Activated T-cell treated with anti-CD3 and anti-CD28 coated beads, Interleukin-2, amount 50 U/mL, for 72 hours (primary cell): ENCODE measurements around the gene LYPD6B. TPM values are rescaled to one million over a fixed set of nuclear protein-coding genes. Genes with fewer than 3 reads are reported as not detected.

Experiments used
- ATAC-seq, 2 donors: fragments of 150-1000 bp; cut with Tn5 transposase; replicated peaks in 1 of 2; 2 replicates each; pipeline ENCODE4 v1.10.0; 2021; ENCODE audit warnings: moderate library complexity in 2 of 2, mild to moderate bottlenecking in 1 of 2
- DNase-seq, 2 donors: peaks; one replicate each; pipeline ENCODE4 v3.0.0; 2021 to 2022; ENCODE audit warnings: mixed read lengths in 1 of 2
- H3K27ac Mint-ChIP-seq: one replicate; pipeline ENCODE4 v1.8.0; 2022; ENCODE audit warnings: mild to moderate bottlenecking, moderate library complexity, mixed read lengths
- H3K27me3 Mint-ChIP-seq: one replicate; pipeline ENCODE4 v1.8.0; 2022; ENCODE audit warnings: low read depth, mixed read lengths
- H3K36me3 Mint-ChIP-seq, 2 donors: one replicate each; pipeline ENCODE4 v1.8.0; 2022; ENCODE audit warnings: mixed read lengths in 2 of 2, mild to moderate bottlenecking in 1 of 2; ENCODE audit not compliant: insufficient read depth in 2 of 2
- H3K4me1 Mint-ChIP-seq: one replicate; pipeline ENCODE4 v1.8.0; 2022; ENCODE audit warnings: low read depth, mixed read lengths
- H3K4me3 Mint-ChIP-seq, 2 donors: one replicate each; pipeline ENCODE4 v1.8.0; 2022; ENCODE audit warnings: mild to moderate bottlenecking in 2 of 2, mixed read lengths in 2 of 2, moderate library complexity in 2 of 2
- H3K9me3 Mint-ChIP-seq, 2 donors: one replicate each; pipeline ENCODE4 v1.8.0; 2022; ENCODE audit warnings: mixed read lengths in 2 of 2
- total RNA-seq, 2 donors: library from RNA; stranded (reverse); gene quantifications; one replicate each; pipeline ENCODE4 v1.2.3, GENCODE V29; 2022

LYPD6B gene
- total RNA-seq, 2 donors from 2014 or later, result not detected

GRCh38 chr2:149099298-149099697, 60.8 kb downstream of the LYPD6B start:
- no peak for ATAC-seq
- Mint-ChIP-seq H3K4me3 (no peak overlapping the region), H3K9me3 (no peaks in the 10 kb centered on the region), H3K27ac (no peak overlapping the region), H3K36me3 (no peaks in the 10 kb centered on the region), H3K27me3 (peaks cover 11% of the 10 kb centered on the region), H3K4me1 (no peaks in the 10 kb centered on the region)
- DNase-seq, result no peak

GRCh38 chr2:149100739-149101699, 62.5 kb downstream of the LYPD6B start:
- Mint-ChIP-seq H3K9me3 (no peaks in the 10 kb centered on the region), H3K27ac (no peak overlapping the region), H3K4me1 (no peaks in the 10 kb centered on the region), H3K27me3 (peaks cover 2% of the 10 kb centered on the region), H3K4me3 (no peak overlapping the region), H3K36me3 (peaks cover 0 to 2% of the 10 kb centered on the region in 2 donors)
- ATAC-seq (no peak), DNase-seq (no peak)

- Mint-ChIP-seq H3K27ac (no peak overlapping the region), H3K4me1 (no peaks in the 10 kb centered on the region), H3K4me3 (no peak overlapping the region), H3K9me3 (peaks cover 0 to 2% of the 10 kb centered on the region in 2 donors), H3K36me3 (peaks cover 0 to 4% of the 10 kb centered on the region in 2 donors), H3K27me3 (no peaks in the 10 kb centered on the region)
- ATAC-seq (no peak), DNase-seq (no peak)
Measured at GRCh38 chr2:149101818-149102217, 63.3 kb downstream of the LYPD6B start.

- no peak for ATAC-seq
- Mint-ChIP-seq H3K9me3 (peaks cover 2% of the 10 kb centered on the region in 2 donors), H3K36me3 (peaks cover 0 to 7% of the 10 kb centered on the region in 2 donors), H3K27me3 (peaks cover 1% of the 10 kb centered on the region), H3K4me1 (no peaks in the 10 kb centered on the region), H3K27ac (no peak overlapping the region), H3K4me3 (no peak overlapping the region)
- DNase-seq, result no peak
Measured at GRCh38 chr2:149103081-149103620, 64.7 kb downstream of the LYPD6B start.

- H3K4me1 Mint-ChIP-seq, result no peaks in the 10 kb centered on the region
- peaks cover 2 to 4% of the 10 kb centered on the region in 2 donors for H3K9me3 Mint-ChIP-seq
- H3K4me3 Mint-ChIP-seq, result no peak overlapping the region
- no peak overlapping the region for H3K27ac Mint-ChIP-seq
- DNase-seq (no peak), ATAC-seq (no peak)
- H3K36me3 Mint-ChIP-seq, result peaks cover 0 to 7% of the 10 kb centered on the region in 2 donors
- H3K27me3 Mint-ChIP-seq, result peaks cover 8% of the 10 kb centered on the region
Measured at GRCh38 chr2:149104221-149104620, 65.7 kb downstream of the LYPD6B start.

- Mint-ChIP-seq H3K9me3 (peaks cover 2 to 3% of the 10 kb centered on the region in 2 donors), H3K4me3 (no peak overlapping the region), H3K27me3 (peaks cover 8% of the 10 kb centered on the region), H3K27ac (no peak overlapping the region), H3K4me1 (no peaks in the 10 kb centered on the region), H3K36me3 (peaks cover 0 to 3% of the 10 kb centered on the region in 2 donors)
- ATAC-seq, result no peak
- DNase-seq, result no peak
Measured at GRCh38 chr2:149112068-149112467, 73.6 kb downstream of the LYPD6B start.

GRCh38 chr2:149112713-149113112, 74.2 kb downstream of the LYPD6B start:
- Mint-ChIP-seq H3K27me3 (peaks cover 8% of the 10 kb centered on the region), H3K4me1 (no peaks in the 10 kb centered on the region), H3K36me3 (peaks cover 0 to 3% of the 10 kb centered on the region in 2 donors), H3K4me3 (no peak overlapping the region), H3K27ac (no peak overlapping the region), H3K9me3 (peaks cover 2 to 3% of the 10 kb centered on the region in 2 donors)
- ATAC-seq (no peak), DNase-seq (no peak)

- Mint-ChIP-seq H3K9me3 (peaks cover 0 to 2% of the 10 kb centered on the region in 2 donors), H3K27ac (no peak overlapping the region), H3K36me3 (no peaks in the 10 kb centered on the region), H3K4me1 (no peaks in the 10 kb centered on the region), H3K4me3 (no peak overlapping the region), H3K27me3 (no peaks in the 10 kb centered on the region)
- ATAC-seq, result no peak
- no peak for DNase-seq
Measured at GRCh38 chr2:149115781-149116180, 77.3 kb downstream of the LYPD6B start.

GRCh38 chr2:149119368-149119767, 80.9 kb downstream of the LYPD6B start:
- no peaks in the 10 kb centered on the region for H3K36me3 Mint-ChIP-seq
- no peaks in the 10 kb centered on the region for H3K4me1 Mint-ChIP-seq
- ATAC-seq, result no peak
- peaks cover 0 to 2% of the 10 kb centered on the region in 2 donors for H3K9me3 Mint-ChIP-seq
- no peak overlapping the region for H3K4me3 Mint-ChIP-seq
- no peak for DNase-seq
- no peaks in the 10 kb centered on the region for H3K27me3 Mint-ChIP-seq
- H3K27ac Mint-ChIP-seq, result no peak overlapping the region

GRCh38 chr2:149122516-149122915, 84.0 kb downstream of the LYPD6B start:
- no peak for ATAC-seq
- H3K4me1 Mint-ChIP-seq, result no peaks in the 10 kb centered on the region

GRCh38 chr2:149125031-149125725, 86.7 kb downstream of the LYPD6B start:
- H3K36me3 Mint-ChIP-seq, result no peaks in the 10 kb centered on the region
- peaks cover 14% of the 10 kb centered on the region for H3K27me3 Mint-ChIP-seq
- DNase-seq, result no peak
- no peaks in the 10 kb centered on the region for H3K4me1 Mint-ChIP-seq
- no peak overlapping the region for H3K4me3 Mint-ChIP-seq
- ATAC-seq, result no peak
- no peaks in the 10 kb centered on the region for H3K9me3 Mint-ChIP-seq
- no peak overlapping the region for H3K27ac Mint-ChIP-seq

More at GRCh38 chr2:149122516-149122915, 84.0 kb downstream of the LYPD6B start:
- DNase-seq, result no peak
- no peaks in the 10 kb centered on the region for H3K36me3 Mint-ChIP-seq
- H3K9me3 Mint-ChIP-seq, result no peaks in the 10 kb centered on the region
- no peak overlapping the region for H3K4me3 Mint-ChIP-seq
- no peak overlapping the region for H3K27ac Mint-ChIP-seq
- H3K27me3 Mint-ChIP-seq, result peaks cover 9% of the 10 kb centered on the region

GRCh38 chr2:149129433-149129832, 90.9 kb downstream of the LYPD6B start:
- Mint-ChIP-seq H3K4me3 (no peak overlapping the region), H3K36me3 (no peaks in the 10 kb centered on the region), H3K9me3 (no peaks in the 10 kb centered on the region), H3K27me3 (peaks cover 14% of the 10 kb centered on the region), H3K4me1 (no peaks in the 10 kb centered on the region), H3K27ac (no peak overlapping the region)
- DNase-seq, result no peak
- no peak for ATAC-seq

GRCh38 chr2:149132339-149132738, 93.8 kb downstream of the LYPD6B start:
- no peaks in the 10 kb centered on the region for H3K36me3 Mint-ChIP-seq
- H3K27ac Mint-ChIP-seq, result no peak overlapping the region
- DNase-seq, result no peak
- H3K9me3 Mint-ChIP-seq, result no peaks in the 10 kb centered on the region
- no peak for ATAC-seq
- peaks cover 5% of the 10 kb centered on the region for H3K27me3 Mint-ChIP-seq
- no peak overlapping the region for H3K4me3 Mint-ChIP-seq
- no peaks in the 10 kb centered on the region for H3K4me1 Mint-ChIP-seq
